ENCODE results near the gene CALML5.

CALML5 gene

GRCh38 chr10:5502571-5503476 is 3.5 kb upstream of the CALML5 start:
- in situ Hi-C loops (cut with HindIII; ENCODE audit: low sequenced_read_pairs) = no loop called here
- no peak for DNase-seq (ENCODE audit: low read depth)
- TF ChIP-seq CTCF (IDR thresholded peaks at IDR 0.05; ENCODE audit: low read depth, low read length, missing control alignments) = no peak
- no peak overlapping the region for H3K4me3 ChIP-seq (ENCODE audit: low read depth, low read length)

GRCh38 chr10:5502061-5502521 is 2.7 kb upstream of the CALML5 start:
- H3K4me3 ChIP-seq (ENCODE audit: low read depth, low read length) = no peak overlapping the region
- in situ Hi-C loops (cut with HindIII; ENCODE audit: low sequenced_read_pairs) = no loop called here
- DNase-seq (ENCODE audit: low read depth) = no peak
- no peak for TF ChIP-seq CTCF (IDR thresholded peaks at IDR 0.05; ENCODE audit: low read depth, low read length, missing control alignments)

- no peak for DNase-seq (ENCODE audit: low read depth)
- H3K4me3 ChIP-seq (ENCODE audit: low read depth, low read length) = no peak overlapping the region
- no peak for TF ChIP-seq CTCF (IDR thresholded peaks at IDR 0.05; ENCODE audit: low read depth, low read length, missing control alignments)
- in situ Hi-C loops (cut with HindIII; ENCODE audit: low sequenced_read_pairs) = no loop called here
These were observed 1.5 kb upstream of the CALML5 start for GRCh38 chr10:5500910-5501309.

GRCh38 chr10:5500162-5500670 is 846 bp upstream of the CALML5 start:
- H3K4me3 ChIP-seq (ENCODE audit: low read depth, low read length) = no peak overlapping the region
- in situ Hi-C loops (cut with HindIII; ENCODE audit: low sequenced_read_pairs) = no loop called here
- DNase-seq (ENCODE audit: low read depth) = no peak
- no peak for TF ChIP-seq CTCF (IDR thresholded peaks at IDR 0.05; ENCODE audit: low read depth, low read length, missing control alignments)

GRCh38 chr10:5498791-5499492 is 428 bp downstream of the CALML5 start:
- H3K4me3 ChIP-seq (ENCODE audit: low read depth, low read length) = no peak overlapping the region
- in situ Hi-C loops (cut with HindIII; ENCODE audit: low sequenced_read_pairs) = loop anchor here (10.0 kb wide), 1 partner anchor 56 kb away; no protein-coding TSS in a partner anchor
- no peak for TF ChIP-seq CTCF (IDR thresholded peaks at IDR 0.05; ENCODE audit: low read depth, low read length, missing control alignments)
- DNase-seq (ENCODE audit: low read depth) = no peak

GRCh38 chr10:5497948-5498730 is 1.2 kb downstream of the CALML5 start:
- in situ Hi-C loops (cut with HindIII; ENCODE audit: low sequenced_read_pairs) = loop anchor here (10.0 kb wide), 1 partner anchor 57 kb away; no protein-coding TSS in a partner anchor
- no peak overlapping the region for H3K4me3 ChIP-seq (ENCODE audit: low read depth, low read length)
- no peak for DNase-seq (ENCODE audit: low read depth)
- TF ChIP-seq CTCF (IDR thresholded peaks at IDR 0.05; ENCODE audit: low read depth, low read length, missing control alignments) = no peak

Measured in astrocyte of the cerebellum (primary cell).